GM12878 (cell line): Measurements from ENCODE around the gene TAGLN.

Experiments
- EP300 ChIP-seq, 2 experiments: fragments of 150-350 bp in 1 of 2; IDR thresholded peaks; 2 replicates each; pipeline ENCODE4 v1.6.1; 2011 to 2012; ENCODE audit warnings: low read depth in 2 of 2, low read length in 2 of 2, borderline replicate concordance in 1 of 2, improper control_type of control experiment in 1 of 2, inconsistent platforms in 1 of 2; ENCODE audit not compliant: control insufficient read depth in 1 of 2
- EZH2 ChIP-seq: IDR thresholded peaks from 2 replicates; pipeline ENCODE4 v1.6.1; 2012; ENCODE audit warnings: low read depth, mild to moderate bottlenecking, control low read depth, inconsistent platforms, low read length, borderline replicate concordance; ENCODE audit not compliant: control insufficient read depth
- JUNB ChIP-seq: IDR thresholded peaks from 2 replicates; pipeline ENCODE4 v1.6.1; 2016; ENCODE audit warnings: antibody characterized with exemption, mild to moderate bottlenecking
- POLR2A ChIP-seq: IDR thresholded peaks from 2 replicates; pipeline ENCODE4 v1.6.1; 2011; ENCODE audit warnings: low read depth, mild to moderate bottlenecking, low read length
- RFX5 ChIP-seq: IDR thresholded peaks from 2 replicates; pipeline ENCODE4 v1.6.1; 2011; ENCODE audit warnings: low read depth, low read length, improper control_type of control experiment
- SRF ChIP-seq, 2 experiments: IDR thresholded peaks; 2 replicates each; pipeline ENCODE4 v1.6.1; 2011; ENCODE audit warnings: low read depth in 2 of 2, low read length in 2 of 2, mild to moderate bottlenecking in 1 of 2, moderate library complexity in 1 of 2
- TAF1 ChIP-seq: IDR thresholded peaks from 2 replicates; pipeline ENCODE4 v1.6.1; 2011; ENCODE audit warnings: mild to moderate bottlenecking, low read depth, low read length, borderline replicate concordance
- TBL1XR1 ChIP-seq: IDR thresholded peaks from 2 replicates; pipeline ENCODE4 v1.6.1; 2012; ENCODE audit warnings: low read depth, low read length, improper control_type of control experiment
- TCF12 ChIP-seq: IDR thresholded peaks from 2 replicates; pipeline ENCODE4 v1.6.1; 2011; ENCODE audit warnings: low read depth, mild to moderate bottlenecking, low read length
- TF ChIP-seq, protein P1 (sequence below): fragments of 450-650 bp; IDR thresholded peaks from 2 replicates; pipeline ENCODE4 v1.6.1; 2018; ENCODE audit warnings: borderline replicate concordance, mild to moderate bottlenecking; ENCODE audit not compliant: partially characterized antibody
- TF ChIP-seq, protein P2 (sequence below), 3 experiments: IDR thresholded peaks in 2 of 3; conservative IDR thresholded peaks in 1 of 3; 2 replicates each; pipeline ENCODE4 v1.5.1; 2011; ENCODE audit warnings: low read depth in 3 of 3, low read length in 3 of 3, mild to moderate bottlenecking in 3 of 3, control low read depth in 2 of 3, moderate library complexity in 2 of 3, inconsistent platforms in 1 of 3, mixed read lengths in 1 of 3; ENCODE audit not compliant: control insufficient read depth in 2 of 3, insufficient read depth in 1 of 3; ENCODE audit errors: extremely low read depth in 1 of 3

- TF ChIP-seq EP300 (IDR thresholded peaks at IDR 0.05; ENCODE audit: borderline replicate concordance in 1 of 2, control insufficient read depth in 1 of 2, low read depth in 2 of 2, low read length in 2 of 2) = no peak
- no peak for TF ChIP-seq POLR2A
- no peak for TF ChIP-seq SRF (IDR thresholded peaks at IDR 0.05; ENCODE audit: low read depth in 2 of 2, low read length in 2 of 2)
- no peak for TF ChIP-seq RFX5
- TF ChIP-seq, protein P1, sequence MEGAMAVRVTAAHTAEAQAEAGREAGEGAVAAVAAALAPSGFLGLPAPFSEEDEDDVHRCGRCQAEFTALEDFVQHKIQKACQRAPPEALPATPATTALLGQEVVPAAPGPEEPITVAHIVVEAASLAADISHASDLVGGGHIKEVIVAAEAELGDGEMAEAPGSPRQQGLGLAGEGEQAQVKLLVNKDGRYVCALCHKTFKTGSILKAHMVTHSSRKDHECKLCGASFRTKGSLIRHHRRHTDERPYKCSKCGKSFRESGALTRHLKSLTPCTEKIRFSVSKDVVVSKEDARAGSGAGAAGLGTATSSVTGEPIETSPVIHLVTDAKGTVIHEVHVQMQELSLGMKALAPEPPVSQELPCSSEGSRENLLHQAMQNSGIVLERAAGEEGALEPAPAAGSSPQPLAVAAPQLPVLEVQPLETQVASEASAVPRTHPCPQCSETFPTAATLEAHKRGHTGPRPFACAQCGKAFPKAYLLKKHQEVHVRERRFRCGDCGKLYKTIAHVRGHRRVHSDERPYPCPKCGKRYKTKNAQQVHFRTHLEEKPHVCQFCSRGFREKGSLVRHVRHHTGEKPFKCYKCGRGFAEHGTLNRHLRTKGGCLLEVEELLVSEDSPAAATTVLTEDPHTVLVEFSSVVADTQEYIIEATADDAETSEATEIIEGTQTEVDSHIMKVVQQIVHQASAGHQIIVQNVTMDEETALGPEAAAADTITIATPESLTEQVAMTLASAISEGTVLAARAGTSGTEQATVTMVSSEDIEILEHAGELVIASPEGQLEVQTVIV = no peak
- no peak for TF ChIP-seq TBL1XR1
- no peak for TF ChIP-seq TCF12
- no peak for TF ChIP-seq EZH2
- TF ChIP-seq, protein P2, sequence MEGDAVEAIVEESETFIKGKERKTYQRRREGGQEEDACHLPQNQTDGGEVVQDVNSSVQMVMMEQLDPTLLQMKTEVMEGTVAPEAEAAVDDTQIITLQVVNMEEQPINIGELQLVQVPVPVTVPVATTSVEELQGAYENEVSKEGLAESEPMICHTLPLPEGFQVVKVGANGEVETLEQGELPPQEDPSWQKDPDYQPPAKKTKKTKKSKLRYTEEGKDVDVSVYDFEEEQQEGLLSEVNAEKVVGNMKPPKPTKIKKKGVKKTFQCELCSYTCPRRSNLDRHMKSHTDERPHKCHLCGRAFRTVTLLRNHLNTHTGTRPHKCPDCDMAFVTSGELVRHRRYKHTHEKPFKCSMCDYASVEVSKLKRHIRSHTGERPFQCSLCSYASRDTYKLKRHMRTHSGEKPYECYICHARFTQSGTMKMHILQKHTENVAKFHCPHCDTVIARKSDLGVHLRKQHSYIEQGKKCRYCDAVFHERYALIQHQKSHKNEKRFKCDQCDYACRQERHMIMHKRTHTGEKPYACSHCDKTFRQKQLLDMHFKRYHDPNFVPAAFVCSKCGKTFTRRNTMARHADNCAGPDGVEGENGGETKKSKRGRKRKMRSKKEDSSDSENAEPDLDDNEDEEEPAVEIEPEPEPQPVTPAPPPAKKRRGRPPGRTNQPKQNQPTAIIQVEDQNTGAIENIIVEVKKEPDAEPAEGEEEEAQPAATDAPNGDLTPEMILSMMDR (IDR thresholded peaks at IDR 0.05 in 2 of 3, conservative IDR thresholded peaks at IDR 0.05 in 1 of 3; ENCODE audit: control insufficient read depth in 2 of 3, extremely low read depth in 1 of 3, insufficient read depth in 1 of 3, low read depth in 3 of 3, low read length in 3 of 3) = no peak
- no peak for TF ChIP-seq TAF1
- no peak for TF ChIP-seq JUNB
Observed at GRCh38 chr11:117171007-117171403, 28.2 kb upstream of the TAGLN start.
